Measurements from ENCODE around the gene UPF3B. TPM values are rescaled to one million over a fixed set of nuclear protein-coding genes. Genes with fewer than 3 reads are reported as not detected.
"Not testable (repeated sequence)": the region's sequence is repeated elsewhere in the genome, so short reads cannot be mapped to it uniquely, and the experiment has no call there.

UPF3B gene
- 19.3 TPM for polyA plus RNA-seq (2012; ENCODE audit: low read depth, missing spikeins)

- FAIRE-seq (peak; percentile 96), DNase-seq (ENCODE audit: insufficient read length, low spot score) (peak; percentile 70)
- TF ChIP-seq SPI1 (IDR thresholded peaks at IDR 0.05; ENCODE audit: low read depth, low read length) (no peak), PAX5 (IDR thresholded peaks at IDR 0.05; ENCODE audit: insufficient read depth, low read length, severe bottlenecking) (no peak), POLR2AphosphoS5 (IDR thresholded peaks at IDR 0.05; ENCODE audit: low read depth, low read length) (peak; percentile 59; the same call in 1 of the 2 replicates), POLR2A (IDR thresholded peaks at IDR 0.05; ENCODE audit: low read depth, low read length) (0 out of 2 replicates have a peak, but pooled peaks have one; percentile 62)
These were observed at the start of gene UPF3B for GRCh38 chrX:119852382-119853353. Gene UPF3B, minus strand, starts transcription at chrX:119852963. Its CDS starts 35 bp downstream, at chrX:119852928.

- TF ChIP-seq TAF1 (IDR thresholded peaks at IDR 0.05; ENCODE audit: low read depth, low read length) (no peak), POU2F2 (IDR thresholded peaks at IDR 0.05; ENCODE audit: low read depth, low read length) (no peak), POLR2A (IDR thresholded peaks at IDR 0.05; ENCODE audit: low read depth, low read length) (no peak)
- DNase-seq (ENCODE audit: insufficient read length, low spot score) (no peak), FAIRE-seq (no peak)
These were observed 48.2 kb upstream of the UPF3B start for GRCh38 chrX:119900976-119901375.

- DNase-seq (ENCODE audit: insufficient read length, low spot score), result no peak
- TF ChIP-seq POLR2AphosphoS5 (IDR thresholded peaks at IDR 0.05; ENCODE audit: low read depth, low read length), result no peak
- TF ChIP-seq POU2F2 (IDR thresholded peaks at IDR 0.05; ENCODE audit: low read depth, low read length), result no peak
- TF ChIP-seq TAF1 (IDR thresholded peaks at IDR 0.05; ENCODE audit: low read depth, low read length), result no peak
- no peak for TF ChIP-seq POLR2A (IDR thresholded peaks at IDR 0.05; ENCODE audit: low read depth, low read length)
- no peak for TF ChIP-seq SPI1 (IDR thresholded peaks at IDR 0.05; ENCODE audit: low read depth, low read length)
- no peak for TF ChIP-seq PAX5 (IDR thresholded peaks at IDR 0.05; ENCODE audit: insufficient read depth, low read length, severe bottlenecking)
- FAIRE-seq, result no peak
These were observed 46.4 kb upstream of the UPF3B start for GRCh38 chrX:119899125-119899524.

DNA sequence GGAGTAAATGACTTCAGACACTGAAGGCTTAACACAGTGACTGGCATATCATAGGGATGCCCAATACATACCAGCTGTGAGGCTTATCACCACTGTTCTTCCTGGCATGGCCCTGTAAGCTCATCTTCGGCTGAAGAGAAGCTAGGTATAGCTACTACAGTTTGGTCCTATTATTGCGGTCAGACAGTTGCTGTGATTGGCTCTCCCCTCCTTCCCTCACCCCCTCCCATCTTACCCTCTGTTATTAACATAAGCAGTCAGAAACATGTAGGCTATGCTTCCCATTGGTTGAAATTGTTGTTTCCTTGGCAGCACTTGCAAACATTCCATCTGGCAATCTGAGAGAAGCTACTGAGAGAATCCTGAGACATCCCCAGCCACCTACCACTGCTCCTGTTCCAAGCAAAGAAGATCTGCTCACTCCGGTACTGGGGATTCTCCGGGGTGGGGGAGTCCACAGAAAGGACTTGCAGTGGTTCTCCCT lies 43.1 kb upstream of the UPF3B start, which contains the start of gene AKAP14:
Gene AKAP14 (plus strand): TSS at position 51 of the 484 bp plus-strand sequence. CDS start 7,331 bp downstream, outside the sequence.
- no peak for TF ChIP-seq TAF1 (IDR thresholded peaks at IDR 0.05; ENCODE audit: low read depth, low read length)
- TF ChIP-seq POLR2A (IDR thresholded peaks at IDR 0.05; ENCODE audit: low read depth, low read length), result no peak
- no peak for TF ChIP-seq SPI1 (IDR thresholded peaks at IDR 0.05; ENCODE audit: low read depth, low read length)
- no peak for TF ChIP-seq POU2F2 (IDR thresholded peaks at IDR 0.05; ENCODE audit: low read depth, low read length)
- no peak for TF ChIP-seq PAX5 (IDR thresholded peaks at IDR 0.05; ENCODE audit: insufficient read depth, low read length, severe bottlenecking)
- no peak for TF ChIP-seq POLR2AphosphoS5 (IDR thresholded peaks at IDR 0.05; ENCODE audit: low read depth, low read length)
- no peak for FAIRE-seq
- no peak for DNase-seq (ENCODE audit: insufficient read length, low spot score)

GRCh38 chrX:119891961-119892692 lies 39.4 kb upstream of the UPF3B start:
- DNase-seq (ENCODE audit: insufficient read length, low spot score); FAIRE-seq: not testable (repeated sequence)

DNA sequence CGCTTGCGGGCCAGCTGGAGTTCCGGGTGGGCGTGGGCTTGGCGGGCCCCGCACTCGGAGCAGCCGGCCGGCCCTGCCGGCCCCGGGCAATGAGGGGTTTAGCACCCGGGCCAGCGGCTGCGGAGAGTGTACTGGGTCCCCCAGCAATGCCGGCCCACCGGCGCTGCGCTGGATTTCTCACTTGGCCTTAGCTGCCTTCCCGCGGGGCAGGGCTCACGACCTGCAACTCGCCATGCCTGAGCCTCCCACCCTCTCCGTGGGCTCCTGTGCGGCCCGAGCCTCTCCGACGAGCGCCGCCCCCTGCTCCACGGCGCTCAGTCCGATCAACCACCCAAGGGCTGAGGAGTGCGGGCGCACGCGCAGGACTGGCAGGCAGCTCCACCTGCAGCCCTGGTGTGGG lies 37.9 kb upstream of the UPF3B start:
- FAIRE-seq; DNase-seq (ENCODE audit: insufficient read length, low spot score): not testable (repeated sequence)

DNA sequence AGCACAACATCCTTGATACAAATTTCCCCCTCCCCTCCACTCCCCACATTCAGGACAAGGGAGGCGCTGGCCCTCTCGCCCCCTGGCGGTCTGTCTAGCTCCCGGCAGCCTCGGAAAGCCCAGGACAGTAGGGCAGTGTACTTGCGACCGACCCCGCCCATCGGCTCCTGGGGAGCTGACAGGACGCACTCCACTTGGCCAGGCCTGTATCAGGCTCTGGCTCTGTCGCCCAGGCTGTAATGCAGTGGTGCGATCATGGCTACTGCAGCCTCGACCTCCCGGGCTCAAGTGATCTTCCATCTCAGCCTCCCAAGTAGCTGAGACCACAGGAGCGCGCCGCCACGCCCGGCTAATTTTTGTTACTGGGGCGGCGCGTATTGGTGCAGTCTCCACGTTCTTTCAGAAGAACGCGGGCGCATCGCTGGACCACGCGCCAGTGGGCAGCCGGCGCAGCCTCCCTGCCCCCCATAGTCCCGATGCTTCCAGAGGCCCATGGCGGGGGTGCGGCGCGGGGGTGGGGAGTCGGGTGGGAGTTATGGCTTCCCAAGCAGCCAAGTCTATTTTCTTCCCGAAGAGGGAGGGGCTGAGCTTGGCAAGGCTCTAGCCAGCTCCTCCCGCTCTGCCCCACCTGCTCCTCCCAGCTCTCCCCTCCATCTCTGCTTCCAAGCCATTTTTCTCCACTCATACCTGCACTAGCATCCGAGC lies 35.1 kb upstream of the UPF3B start:
- DNase-seq (ENCODE audit: insufficient read length, low spot score), result peak; percentile 44
- FAIRE-seq, result peak; percentile 82
- TF ChIP-seq SPI1 (IDR thresholded peaks at IDR 0.05; ENCODE audit: low read depth, low read length) (no peak), POLR2AphosphoS5 (IDR thresholded peaks at IDR 0.05; ENCODE audit: low read depth, low read length) (no peak), POLR2A (IDR thresholded peaks at IDR 0.05; ENCODE audit: low read depth, low read length) (no peak), POU2F2 (IDR thresholded peaks at IDR 0.05; ENCODE audit: low read depth, low read length) (no peak), PAX5 (IDR thresholded peaks at IDR 0.05; ENCODE audit: insufficient read depth, low read length, severe bottlenecking) (no peak), TAF1 (IDR thresholded peaks at IDR 0.05; ENCODE audit: low read depth, low read length) (no peak)

- peak; percentile 62 for FAIRE-seq
- DNase-seq (ENCODE audit: insufficient read length, low spot score), result no peak
- TF ChIP-seq TAF1 (IDR thresholded peaks at IDR 0.05; ENCODE audit: low read depth, low read length) (no peak), POLR2AphosphoS5 (IDR thresholded peaks at IDR 0.05; ENCODE audit: low read depth, low read length) (no peak), SPI1 (IDR thresholded peaks at IDR 0.05; ENCODE audit: low read depth, low read length) (no peak), PAX5 (IDR thresholded peaks at IDR 0.05; ENCODE audit: insufficient read depth, low read length, severe bottlenecking) (no peak), POU2F2 (IDR thresholded peaks at IDR 0.05; ENCODE audit: low read depth, low read length) (no peak), POLR2A (IDR thresholded peaks at IDR 0.05; ENCODE audit: low read depth, low read length) (no peak)
These were observed 33.0 kb upstream of the UPF3B start for GRCh38 chrX:119885554-119886428.

All from GM12891 (cell line).